ENCODE measurements around the gene OGA.
A peak's percentile ranks its signal among the peaks of the same experiment; 100 is the strongest.

- TF ChIP-seq CTCF (IDR thresholded peaks at IDR 0.05; ENCODE audit: control extremely low read depth in 1 of 3, insufficient read depth in 1 of 3, low read depth in 1 of 3, low read length in 3 of 3), result peak; percentile 97 to 99 (median 98)
- TF ChIP-seq ATF3 (IDR thresholded peaks at IDR 0.05; ENCODE audit: insufficient read depth, low read depth, low read length), result no peak
- TF ChIP-seq EZH2 (IDR thresholded peaks at IDR 0.05; ENCODE audit: low read depth, low read length, severe bottlenecking), result no peak
- TF ChIP-seq TBP (IDR thresholded peaks at IDR 0.05; ENCODE audit: low read depth, low read length), result peak; percentile 50; the same call in 1 of the 2 replicates
- TF ChIP-seq SIN3A (conservative IDR thresholded peaks at IDR 0.05 in 1 of 2, IDR thresholded peaks at IDR 0.05 in 1 of 2; ENCODE audit: low read depth in 1 of 2, low read length in 2 of 2), result peak; percentile 98
- TF ChIP-seq KDM5A (IDR thresholded peaks at IDR 0.05; ENCODE audit: low read length), result no peak
- TF ChIP-seq POLR2AphosphoS5 (IDR thresholded peaks at IDR 0.05; ENCODE audit: low read depth, low read length), result no peak
- TF ChIP-seq RNF2 (IDR thresholded peaks at IDR 0.05; ENCODE audit: borderline replicate concordance, low read depth, low read length, missing control alignments, poor library complexity, severe bottlenecking), result no peak
- no peak for TF ChIP-seq TCF12 (IDR thresholded peaks at IDR 0.05; ENCODE audit: low read depth, low read length)
- no peak for TF ChIP-seq SUZ12 (IDR thresholded peaks at IDR 0.05; ENCODE audit: low read length)
- peak; percentile 95 for TF ChIP-seq SAP30 (IDR thresholded peaks at IDR 0.05; ENCODE audit: insufficient read depth, insufficient replicate concordance, low read length)
- TF ChIP-seq TEAD4 (IDR thresholded peaks at IDR 0.05; ENCODE audit: low read depth, low read length), result peak; percentile 73
- TF ChIP-seq JUND (IDR thresholded peaks at IDR 0.05; ENCODE audit: low read length), result peak; percentile 14; the same call in 1 of the 2 replicates
Measured at GRCh38 chr10:101840741-101841453, 22.7 kb upstream of the OGA start.

Data from H1 (cell line).